GM13977 (cell line): ENCODE measurements around the gene SLA2.

Experiments
- DNase-seq: peaks from one replicate; pipeline ENCODE4 v3.0.0; 2012; ENCODE audit warnings: low spot score
- in situ Hi-C: fragments of 300-500 bp; cut with MboI; formaldehyde crosslinking; loops from one replicate; pipeline ENCODE4 v1.12.0; 2022; ENCODE audit warnings: low sequenced_read_pairs, low pct_unique_long_range_greater_than_20kb, mixed read lengths, inconsistent platforms; ENCODE audit not compliant: unreplicated experiment
- TF ChIP-seq, protein P1 (sequence below): IDR thresholded peaks from 2 replicates; pipeline ENCODE4 v1.5.1; 2012; ENCODE audit warnings: mild to moderate bottlenecking, control low read depth; ENCODE audit not compliant: insufficient read depth; ENCODE audit errors: extremely low read depth, missing control alignments

SLA2 gene

DNA sequence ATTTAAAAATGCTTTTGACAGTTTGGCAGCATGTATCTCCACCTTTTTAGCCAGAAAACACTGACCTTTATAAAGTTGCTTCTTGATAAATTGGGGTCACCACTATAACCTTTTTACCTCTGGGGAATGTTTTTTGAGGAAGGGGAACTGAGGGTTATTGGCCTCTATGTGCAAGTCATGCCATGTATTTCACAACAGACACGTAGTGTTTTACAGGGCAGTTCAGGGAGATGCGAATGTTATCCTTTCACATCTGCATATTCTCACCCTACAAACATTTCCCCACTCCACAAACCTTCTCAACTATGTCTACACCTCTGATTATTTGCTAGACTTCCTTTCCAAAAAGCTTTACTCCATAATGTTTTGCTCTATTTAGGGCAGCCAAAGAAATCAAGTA, 17.0 kb upstream of the SLA2 start:
- TF ChIP-seq, protein P1, sequence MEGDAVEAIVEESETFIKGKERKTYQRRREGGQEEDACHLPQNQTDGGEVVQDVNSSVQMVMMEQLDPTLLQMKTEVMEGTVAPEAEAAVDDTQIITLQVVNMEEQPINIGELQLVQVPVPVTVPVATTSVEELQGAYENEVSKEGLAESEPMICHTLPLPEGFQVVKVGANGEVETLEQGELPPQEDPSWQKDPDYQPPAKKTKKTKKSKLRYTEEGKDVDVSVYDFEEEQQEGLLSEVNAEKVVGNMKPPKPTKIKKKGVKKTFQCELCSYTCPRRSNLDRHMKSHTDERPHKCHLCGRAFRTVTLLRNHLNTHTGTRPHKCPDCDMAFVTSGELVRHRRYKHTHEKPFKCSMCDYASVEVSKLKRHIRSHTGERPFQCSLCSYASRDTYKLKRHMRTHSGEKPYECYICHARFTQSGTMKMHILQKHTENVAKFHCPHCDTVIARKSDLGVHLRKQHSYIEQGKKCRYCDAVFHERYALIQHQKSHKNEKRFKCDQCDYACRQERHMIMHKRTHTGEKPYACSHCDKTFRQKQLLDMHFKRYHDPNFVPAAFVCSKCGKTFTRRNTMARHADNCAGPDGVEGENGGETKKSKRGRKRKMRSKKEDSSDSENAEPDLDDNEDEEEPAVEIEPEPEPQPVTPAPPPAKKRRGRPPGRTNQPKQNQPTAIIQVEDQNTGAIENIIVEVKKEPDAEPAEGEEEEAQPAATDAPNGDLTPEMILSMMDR: no peak
- in situ Hi-C loops: no loop called here
- DNase-seq: no peak

DNA sequence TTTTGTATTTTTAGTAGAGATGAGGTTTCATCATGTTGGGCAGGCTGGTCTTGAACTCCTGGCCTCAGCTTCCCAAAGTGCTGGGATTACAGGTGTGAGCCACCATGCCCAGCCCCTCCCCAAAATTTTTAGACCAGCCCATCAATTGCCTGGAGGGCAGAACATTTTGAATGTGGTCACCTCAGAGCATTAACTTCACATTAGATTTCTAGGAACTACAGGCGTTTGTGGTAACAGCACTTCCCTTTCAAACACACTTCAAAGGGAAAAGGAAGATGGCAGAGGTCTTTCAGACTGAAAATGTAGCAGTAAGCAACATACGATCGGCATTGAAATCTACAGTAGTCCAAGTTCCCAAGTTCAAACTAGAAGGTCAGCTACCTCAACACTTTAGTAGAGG, 12.3 kb upstream of the SLA2 start:
- DNase-seq: no peak
- TF ChIP-seq, protein P1: no peak
- in situ Hi-C loops: no loop called here

DNA sequence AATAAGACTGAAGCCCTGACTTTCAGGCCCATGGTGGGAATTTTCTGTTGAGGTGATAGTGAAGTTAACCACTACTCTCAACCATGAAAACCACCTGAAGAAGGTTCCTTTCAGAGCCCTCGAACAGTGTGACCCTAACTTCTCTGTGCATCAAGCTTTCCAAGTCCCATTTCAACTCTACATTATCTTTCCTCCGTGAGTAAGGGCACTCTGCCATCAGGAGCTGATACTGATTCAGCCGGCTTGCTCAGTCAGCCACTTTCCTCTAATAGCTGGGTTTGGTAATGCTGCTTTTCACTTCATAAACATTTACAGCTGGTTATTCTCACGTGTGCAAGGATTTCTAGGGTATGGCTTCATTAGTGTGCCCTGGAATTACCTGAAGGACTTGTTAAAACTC, 10.7 kb upstream of the SLA2 start:
- TF ChIP-seq, protein P1: no peak
- in situ Hi-C loops: no loop called here
- DNase-seq: no peak

DNA sequence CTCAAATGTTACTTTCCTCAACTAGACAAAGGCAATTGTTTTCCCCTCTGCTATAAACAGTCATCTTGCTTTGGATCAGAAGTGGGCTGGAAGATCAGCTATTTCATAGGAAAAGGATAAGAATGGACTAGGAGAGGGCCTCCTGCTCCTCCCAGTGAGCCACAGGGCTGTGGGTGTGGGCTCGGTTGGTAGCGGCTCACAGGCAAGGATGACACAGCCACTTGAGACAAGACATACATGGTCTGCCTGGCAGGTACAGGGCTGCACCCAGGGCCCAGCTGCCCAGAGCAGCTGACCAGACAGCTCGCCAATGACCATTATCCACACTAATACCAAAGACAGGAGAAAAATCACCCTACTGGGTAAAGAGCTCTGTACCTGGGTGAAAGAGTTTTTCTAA, 9.0 kb upstream of the SLA2 start:
- DNase-seq: no peak
- in situ Hi-C loops: no loop called here
- TF ChIP-seq, protein P1: no peak

DNA sequence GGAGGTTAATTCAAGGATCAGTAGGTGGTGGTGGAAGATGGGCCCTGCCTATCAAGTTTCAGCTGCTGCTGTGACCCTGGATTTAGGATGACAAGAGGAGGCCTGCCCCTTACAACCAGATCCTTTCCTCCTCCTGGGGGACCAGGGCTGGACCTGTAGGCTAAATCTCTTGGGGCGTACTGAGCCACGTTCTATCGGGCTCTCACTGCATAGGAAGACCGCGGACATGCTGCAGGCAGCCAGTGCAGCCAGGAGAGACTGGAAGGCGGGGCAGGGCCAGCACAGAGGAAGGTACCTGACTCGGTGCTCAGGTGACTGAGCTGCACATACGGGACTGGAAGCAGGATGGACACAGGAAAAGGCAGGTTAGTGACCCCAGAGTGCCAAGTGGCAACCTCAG, 8.5 kb upstream of the SLA2 start:
- TF ChIP-seq, protein P1: no peak
- DNase-seq: no peak
- in situ Hi-C loops: no loop called here

DNA sequence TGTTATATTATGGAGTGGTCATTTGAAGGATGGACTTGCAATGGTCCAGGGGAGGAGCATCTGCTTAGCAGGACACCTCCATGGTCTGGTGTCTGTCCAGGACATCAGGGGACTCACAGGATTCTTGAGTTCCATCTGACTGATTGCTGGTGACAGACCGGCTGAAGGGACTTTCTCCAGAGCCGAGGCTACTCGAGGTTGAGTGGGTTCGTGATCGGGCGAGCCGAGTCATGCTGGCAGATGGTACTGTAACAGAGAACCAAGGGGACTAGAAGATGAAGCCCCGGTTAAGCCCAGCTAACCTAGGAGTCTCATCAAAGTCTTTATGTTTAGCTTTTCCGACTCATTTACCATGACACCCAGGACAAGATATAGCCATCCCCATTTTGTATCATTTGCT, 7.5 kb upstream of the SLA2 start:
- in situ Hi-C loops: no loop called here
- TF ChIP-seq, protein P1: no peak
- no peak for DNase-seq
